Measurements from ENCODE around the gene LTB. TPM values are rescaled to one million over a fixed set of nuclear protein-coding genes. Genes with fewer than 3 reads are reported as not detected.
A peak's percentile ranks its signal among the peaks of the same experiment; 100 is the strongest.

The LTB gene
- total RNA-seq, 4 donors from 2014 or later = 0.57 to 1.5 TPM; not detected in 2

DNA sequence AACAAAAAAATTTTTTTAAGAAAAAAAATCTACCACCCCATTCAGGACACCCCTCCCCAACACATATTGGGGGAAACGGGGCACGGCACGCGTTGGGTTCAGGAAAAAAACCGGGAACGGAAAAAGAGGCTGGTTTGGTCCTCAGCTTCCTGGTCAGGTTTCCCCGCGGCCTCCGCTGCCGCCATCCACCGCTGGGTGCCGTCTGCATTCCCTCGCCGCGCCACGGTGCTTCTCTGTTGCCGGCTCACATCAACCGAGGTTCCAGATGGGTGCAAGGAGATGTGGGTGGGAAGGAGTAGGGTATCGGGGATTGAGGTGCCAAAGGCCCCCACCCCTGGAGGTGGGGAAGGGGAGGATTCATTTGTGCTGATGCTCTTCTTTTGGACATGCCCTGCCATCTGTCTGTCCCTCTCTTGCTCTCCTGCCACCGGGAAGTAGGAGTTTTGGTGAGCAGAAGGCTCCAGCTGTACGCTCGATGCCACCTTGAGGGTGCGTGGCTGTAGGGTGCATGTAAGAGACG is 47.6 kb downstream of the LTB start:
- H3K36me3 ChIP-seq = peaks cover 76 to 100% (median 99%) of the 10 kb centered on the region in 4 donors
- TF ChIP-seq, protein P1, sequence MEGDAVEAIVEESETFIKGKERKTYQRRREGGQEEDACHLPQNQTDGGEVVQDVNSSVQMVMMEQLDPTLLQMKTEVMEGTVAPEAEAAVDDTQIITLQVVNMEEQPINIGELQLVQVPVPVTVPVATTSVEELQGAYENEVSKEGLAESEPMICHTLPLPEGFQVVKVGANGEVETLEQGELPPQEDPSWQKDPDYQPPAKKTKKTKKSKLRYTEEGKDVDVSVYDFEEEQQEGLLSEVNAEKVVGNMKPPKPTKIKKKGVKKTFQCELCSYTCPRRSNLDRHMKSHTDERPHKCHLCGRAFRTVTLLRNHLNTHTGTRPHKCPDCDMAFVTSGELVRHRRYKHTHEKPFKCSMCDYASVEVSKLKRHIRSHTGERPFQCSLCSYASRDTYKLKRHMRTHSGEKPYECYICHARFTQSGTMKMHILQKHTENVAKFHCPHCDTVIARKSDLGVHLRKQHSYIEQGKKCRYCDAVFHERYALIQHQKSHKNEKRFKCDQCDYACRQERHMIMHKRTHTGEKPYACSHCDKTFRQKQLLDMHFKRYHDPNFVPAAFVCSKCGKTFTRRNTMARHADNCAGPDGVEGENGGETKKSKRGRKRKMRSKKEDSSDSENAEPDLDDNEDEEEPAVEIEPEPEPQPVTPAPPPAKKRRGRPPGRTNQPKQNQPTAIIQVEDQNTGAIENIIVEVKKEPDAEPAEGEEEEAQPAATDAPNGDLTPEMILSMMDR (IDR thresholded peaks at IDR 0.05) = no peak
- no peak for TF ChIP-seq EP300 (IDR thresholded peaks at IDR 0.05)
- no peak for TF ChIP-seq POLR2AphosphoS5 (IDR thresholded peaks at IDR 0.05)
- no peak for TF ChIP-seq POLR2A (IDR thresholded peaks at IDR 0.05; ENCODE audit: low read depth)
- intact Hi-C loops (cut with DNase I) = no loop called here
- no peaks in the 10 kb centered on the region for H3K9me3 ChIP-seq
- no peak overlapping the region for H3K27ac ChIP-seq (replicated peaks in 1 of 4)
- no peak overlapping the region for H3K4me3 ChIP-seq
- no peak for DNase-seq (ENCODE audit: extremely low spot score)
- H3K4me1 ChIP-seq = peaks cover 16 to 37% (median 31%) of the 10 kb centered on the region in 4 donors
- WGBS = 87% methylated on average over 24 of the region's 24 CpGs
- no peaks in the 10 kb centered on the region for H3K27me3 ChIP-seq

- Histone ChIP-seq H3K36me3 (peaks cover 74 to 99% (median 97%) of the 10 kb centered on the region in 4 donors), H3K27ac (replicated peaks in 1 of 4) (no peak overlapping the region), H3K4me1 (peaks cover 10 to 31% (median 25%) of the 10 kb centered on the region in 4 donors), H3K9me3 (no peaks in the 10 kb centered on the region), H3K27me3 (no peaks in the 10 kb centered on the region), H3K4me3 (no peak overlapping the region)
- intact Hi-C loops (cut with DNase I) = no loop called here
- 73% methylated on average over 6 of the region's 6 CpGs for WGBS
- no peak for DNase-seq (ENCODE audit: extremely low spot score)
- no peak for TF ChIP-seq POLR2A (IDR thresholded peaks at IDR 0.05; ENCODE audit: low read depth)
- TF ChIP-seq POLR2AphosphoS5 (IDR thresholded peaks at IDR 0.05) = no peak
- TF ChIP-seq, protein P1 (IDR thresholded peaks at IDR 0.05) = no peak
- no peak for TF ChIP-seq EP300 (IDR thresholded peaks at IDR 0.05)
These were observed 48.2 kb downstream of the LTB start for GRCh38 chr6:31534011-31534410.

DNA sequence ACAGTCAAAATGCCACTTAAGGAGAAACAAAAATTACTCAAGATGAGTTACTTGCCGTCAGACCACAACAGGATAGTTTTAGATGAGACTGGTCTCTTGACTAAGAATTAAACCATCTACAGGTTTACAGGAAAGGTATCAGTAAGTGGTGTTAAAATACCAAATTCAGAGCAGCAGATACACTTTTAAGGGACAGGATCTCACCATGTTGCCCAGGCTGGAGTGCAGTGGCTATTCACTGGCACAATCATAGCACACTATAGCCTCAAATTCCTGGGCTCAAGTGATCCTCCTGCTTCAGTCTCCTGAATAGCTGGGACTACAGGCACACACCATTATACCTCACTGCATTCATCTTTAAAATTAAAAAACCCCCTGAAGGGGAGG is 48.8 kb downstream of the LTB start:
- Histone ChIP-seq H3K9me3 (no peaks in the 10 kb centered on the region), H3K4me3 (no peak overlapping the region), H3K4me1 (peaks cover 5 to 25% (median 20%) of the 10 kb centered on the region in 4 donors), H3K27me3 (no peaks in the 10 kb centered on the region), H3K27ac (replicated peaks in 1 of 4) (no peak overlapping the region), H3K36me3 (peaks cover 70 to 93% (median 92%) of the 10 kb centered on the region in 4 donors)
- no peak for DNase-seq (ENCODE audit: extremely low spot score)
- intact Hi-C loops (cut with DNase I) = no loop called here
- no peak for TF ChIP-seq POLR2A (IDR thresholded peaks at IDR 0.05; ENCODE audit: low read depth)
- WGBS = 87% methylated on average over 1 of the region's 1 CpG

DNA sequence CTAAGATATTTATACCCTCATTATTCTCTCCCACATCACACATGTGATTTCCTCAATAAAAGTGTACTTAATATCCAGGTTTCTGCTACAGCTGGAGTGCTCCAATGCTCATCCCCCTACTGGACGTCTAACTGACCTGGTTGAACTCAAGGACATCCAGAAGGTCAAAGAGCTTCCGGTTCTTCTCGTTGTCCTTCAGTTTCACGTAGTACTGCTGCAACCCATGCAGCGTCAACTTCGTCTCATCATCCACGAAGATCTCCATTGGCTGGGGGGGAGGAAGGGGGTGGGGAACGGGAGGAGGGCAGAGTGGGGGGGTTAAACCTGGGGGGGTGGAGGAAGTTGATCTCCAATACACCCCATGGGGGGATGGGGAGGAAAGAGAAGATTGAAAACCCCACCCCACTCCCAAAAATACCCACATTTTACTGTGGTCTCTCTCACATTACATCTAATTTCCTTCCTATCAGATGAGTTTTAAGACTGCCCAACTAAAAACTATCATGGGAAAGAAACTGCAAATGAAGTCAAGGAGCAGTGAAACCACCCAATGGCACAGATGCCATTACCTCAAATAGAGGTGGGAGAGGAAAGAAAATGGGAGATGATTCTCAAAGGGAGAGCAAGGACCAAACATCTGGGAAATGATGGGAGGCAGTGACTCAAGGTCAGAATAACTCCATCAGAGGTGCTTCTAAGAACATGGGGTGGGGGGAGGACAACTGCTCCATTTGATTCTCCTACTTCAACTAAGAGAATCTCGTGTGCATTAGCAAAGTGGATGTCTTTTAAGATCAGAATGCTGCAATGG is 49.4 kb downstream of the LTB start:
- WGBS = 57% methylated on average over 9 of the region's 9 CpGs
- Histone ChIP-seq H3K27me3 (no peaks in the 10 kb centered on the region), H3K9me3 (no peaks in the 10 kb centered on the region), H3K36me3 (peaks cover 70 to 87% (median 86%) of the 10 kb centered on the region in 4 donors), H3K27ac (replicated peaks in 1 of 4) (peak overlapping the region in 1 of 4 donors; percentile 2), H3K4me1 (peaks cover 0 to 19% (median 14%) of the 10 kb centered on the region in 4 donors), H3K4me3 (no peak overlapping the region)
- DNase-seq (ENCODE audit: extremely low spot score) = no peak
- TF ChIP-seq EP300 (IDR thresholded peaks at IDR 0.05) (no peak), POLR2A (IDR thresholded peaks at IDR 0.05; ENCODE audit: low read depth) (no peak), POLR2AphosphoS5 (IDR thresholded peaks at IDR 0.05) (no peak)
- TF ChIP-seq, protein P1 (IDR thresholded peaks at IDR 0.05) = no peak
- intact Hi-C loops (cut with DNase I) = no loop called here

Measured in esophagus muscularis mucosa (tissue), 4 donors.